PC-9 (cell line): Measurements from ENCODE around the gene DNA2.

Experiments used
- EZH2 ChIP-seq: fragments of 200-600 bp; sonication (generic); IDR thresholded peaks from 2 replicates; pipeline ENCODE4 v1.8.0; 2017; ENCODE audit warnings: antibody characterized with exemption, low read depth
- TF ChIP-seq, protein P1 (sequence below): fragments of 200-600 bp; sonication (generic); conservative IDR thresholded peaks from 2 replicates; pipeline ENCODE4 v1.6.1; 2017; ENCODE audit warnings: mixed run types, antibody characterized with exemption, mild to moderate bottlenecking, moderate library complexity

DNA sequence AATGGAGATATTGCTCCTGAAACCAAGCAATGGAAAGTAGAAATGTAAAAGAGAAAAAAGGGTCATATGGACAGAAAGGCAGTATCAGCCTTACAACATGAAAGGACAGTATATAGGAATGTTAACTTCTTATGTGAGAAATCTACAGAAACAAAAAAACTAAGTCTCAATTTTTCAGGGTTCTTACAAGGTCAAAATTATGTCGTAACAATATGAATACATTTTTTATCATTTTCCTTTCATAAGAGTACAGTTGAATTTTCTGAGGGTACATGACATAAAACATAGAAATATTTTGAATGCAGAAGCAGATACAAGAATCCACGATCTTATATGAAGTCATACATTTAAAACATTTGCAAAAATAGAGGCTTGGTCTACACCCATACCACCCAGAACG lies 10.7 kb downstream of the DNA2 start:
- TF ChIP-seq, protein P1, sequence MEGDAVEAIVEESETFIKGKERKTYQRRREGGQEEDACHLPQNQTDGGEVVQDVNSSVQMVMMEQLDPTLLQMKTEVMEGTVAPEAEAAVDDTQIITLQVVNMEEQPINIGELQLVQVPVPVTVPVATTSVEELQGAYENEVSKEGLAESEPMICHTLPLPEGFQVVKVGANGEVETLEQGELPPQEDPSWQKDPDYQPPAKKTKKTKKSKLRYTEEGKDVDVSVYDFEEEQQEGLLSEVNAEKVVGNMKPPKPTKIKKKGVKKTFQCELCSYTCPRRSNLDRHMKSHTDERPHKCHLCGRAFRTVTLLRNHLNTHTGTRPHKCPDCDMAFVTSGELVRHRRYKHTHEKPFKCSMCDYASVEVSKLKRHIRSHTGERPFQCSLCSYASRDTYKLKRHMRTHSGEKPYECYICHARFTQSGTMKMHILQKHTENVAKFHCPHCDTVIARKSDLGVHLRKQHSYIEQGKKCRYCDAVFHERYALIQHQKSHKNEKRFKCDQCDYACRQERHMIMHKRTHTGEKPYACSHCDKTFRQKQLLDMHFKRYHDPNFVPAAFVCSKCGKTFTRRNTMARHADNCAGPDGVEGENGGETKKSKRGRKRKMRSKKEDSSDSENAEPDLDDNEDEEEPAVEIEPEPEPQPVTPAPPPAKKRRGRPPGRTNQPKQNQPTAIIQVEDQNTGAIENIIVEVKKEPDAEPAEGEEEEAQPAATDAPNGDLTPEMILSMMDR, result no peak
- no peak for TF ChIP-seq EZH2
